RKO (cell line): ENCODE results near the gene CCDC3.

Experiments
- DNase-seq: peaks from one replicate; pipeline ENCODE4 v3.0.0-alpha.2; 2016; ENCODE audit warnings: low spot score

The CCDC3 gene

DNA sequence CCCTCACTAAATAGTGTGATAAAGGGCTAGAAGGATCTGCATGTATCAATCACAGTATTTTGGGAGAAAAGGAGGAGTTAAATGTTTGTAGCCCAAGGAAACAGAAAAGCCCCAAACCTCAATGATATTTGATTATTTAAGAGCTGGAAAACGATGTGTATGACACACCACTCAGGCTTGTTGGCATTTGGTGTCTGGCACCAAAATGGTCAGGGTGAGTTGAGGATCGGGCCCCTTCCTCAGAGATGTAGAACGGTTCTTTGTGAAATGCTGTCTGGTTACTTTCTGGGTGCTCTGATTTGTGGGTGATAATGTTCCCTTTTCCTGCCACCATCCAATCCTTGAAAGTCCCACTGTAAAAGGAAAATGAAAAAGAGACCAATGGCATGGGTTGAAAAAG is 113.7 kb downstream of the CCDC3 start:
- no peak for DNase-seq

DNA sequence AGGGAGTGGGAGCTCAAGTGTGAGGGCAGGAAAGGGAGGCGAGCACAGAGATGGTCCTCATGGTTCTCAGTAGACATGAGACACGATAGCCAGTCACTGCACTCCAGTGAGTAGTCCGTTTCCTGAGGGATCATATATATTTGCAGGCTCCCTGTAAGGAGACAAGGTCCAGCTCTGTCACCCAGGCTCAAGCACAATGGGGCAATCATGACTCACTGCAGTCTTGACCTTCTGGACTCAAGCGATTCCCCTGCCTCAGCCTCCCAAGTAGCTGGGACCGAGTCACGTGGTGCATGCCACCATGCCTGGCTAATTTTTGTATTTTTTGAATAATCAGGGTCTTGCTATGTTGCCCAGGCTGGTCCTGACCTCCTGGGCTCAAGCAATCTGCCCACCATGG is 116.7 kb downstream of the CCDC3 start:
- DNase-seq: no peak

DNA sequence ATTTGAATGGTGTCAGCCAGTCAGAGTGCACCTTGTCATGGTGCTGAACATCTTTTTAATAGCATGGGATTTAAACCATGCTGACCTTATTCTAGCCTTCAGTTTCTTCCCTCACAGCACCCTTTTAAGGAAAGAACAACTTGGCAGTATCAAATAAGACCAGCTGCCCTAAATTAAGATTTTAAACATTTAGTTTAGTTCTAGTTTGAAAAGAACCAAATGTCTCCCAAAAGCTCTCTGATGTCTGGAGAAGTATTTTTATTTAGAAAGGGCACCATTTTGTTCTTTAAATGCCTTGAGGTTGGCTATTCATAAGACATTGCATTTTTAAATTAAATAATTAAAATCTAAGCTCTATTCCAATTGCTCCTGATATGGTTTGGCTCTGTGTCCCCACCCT is 121.1 kb downstream of the CCDC3 start:
- no peak for DNase-seq

DNA sequence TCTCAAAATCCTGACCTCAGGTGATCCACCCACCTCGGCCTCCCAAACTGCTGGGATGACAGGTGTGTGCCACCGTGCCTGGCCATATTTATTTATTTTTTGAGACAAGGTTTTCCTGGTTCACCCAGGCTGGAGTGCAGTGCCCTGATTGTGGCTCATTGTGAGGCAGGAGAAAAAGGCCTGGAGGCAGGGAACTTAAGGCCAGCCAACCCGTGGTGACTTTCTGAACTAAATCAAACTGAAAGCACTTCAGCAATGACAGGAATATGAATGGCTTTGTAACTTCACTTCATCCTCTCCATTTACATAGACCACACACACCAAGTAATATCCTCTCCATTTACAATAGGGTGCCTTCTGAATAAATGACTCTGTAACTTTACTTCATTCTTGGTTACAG is 124.4 kb downstream of the CCDC3 start:
- DNase-seq: no peak

DNA sequence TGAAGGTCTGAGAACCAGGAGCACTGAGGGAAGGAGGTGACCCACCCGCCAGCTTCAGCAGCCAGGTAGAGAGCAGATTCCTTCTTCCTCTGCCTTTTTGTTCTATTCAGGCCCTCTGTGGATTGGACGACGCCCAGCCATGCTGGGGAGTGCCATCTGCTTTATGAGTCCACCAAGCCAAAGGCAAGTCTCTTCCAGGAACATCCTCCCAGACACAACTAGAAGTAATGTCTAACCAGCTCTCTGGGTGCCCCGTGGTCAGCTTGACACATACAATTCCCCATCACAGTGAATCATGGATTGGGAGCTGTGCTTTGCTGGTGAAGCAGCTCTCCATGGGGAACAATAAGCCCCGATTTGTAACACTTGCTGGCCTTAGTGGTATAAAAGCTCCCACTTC is 125.2 kb downstream of the CCDC3 start:
- no peak for DNase-seq

DNA sequence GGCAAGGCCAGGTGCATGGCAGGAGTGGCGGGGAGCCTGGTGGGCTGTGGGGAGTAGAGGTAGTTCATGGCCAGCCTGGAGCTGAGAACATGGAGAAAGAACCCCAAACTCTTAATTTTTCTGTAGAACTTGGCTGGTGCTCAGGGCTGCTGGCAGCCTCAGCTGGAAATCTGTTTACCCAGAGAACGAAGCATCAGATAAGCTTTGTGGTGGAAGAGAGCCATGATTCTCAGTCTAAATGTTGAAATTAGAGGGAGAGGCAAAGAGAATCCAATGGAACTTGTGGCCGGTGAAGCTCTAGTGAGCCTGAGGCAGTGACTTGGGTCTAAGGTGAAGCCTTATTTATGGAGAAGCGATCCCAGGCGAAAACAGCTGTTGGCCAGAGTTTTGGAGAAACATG is 126.4 kb downstream of the CCDC3 start:
- no peak for DNase-seq

DNA sequence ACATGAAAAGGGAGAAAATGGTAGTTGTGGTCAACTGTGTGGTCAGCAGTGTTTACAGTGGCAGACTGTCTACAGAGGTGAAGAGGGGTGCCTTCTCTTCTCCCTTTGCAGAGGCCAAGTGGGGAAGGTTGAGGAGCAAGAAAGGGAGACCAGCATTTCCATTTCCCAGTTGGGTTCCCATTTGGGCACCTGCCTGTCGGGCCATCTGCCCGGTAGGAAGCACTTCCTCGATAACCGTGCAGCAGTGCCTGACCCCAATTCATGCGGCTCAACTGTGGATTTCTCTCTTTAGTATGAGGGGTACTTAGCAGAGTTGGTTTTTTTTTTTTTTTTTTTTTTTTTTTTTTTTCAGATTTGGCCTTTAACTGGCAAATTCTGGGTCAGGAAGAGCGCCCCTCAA is 127.0 kb downstream of the CCDC3 start:
- no peak for DNase-seq

DNA sequence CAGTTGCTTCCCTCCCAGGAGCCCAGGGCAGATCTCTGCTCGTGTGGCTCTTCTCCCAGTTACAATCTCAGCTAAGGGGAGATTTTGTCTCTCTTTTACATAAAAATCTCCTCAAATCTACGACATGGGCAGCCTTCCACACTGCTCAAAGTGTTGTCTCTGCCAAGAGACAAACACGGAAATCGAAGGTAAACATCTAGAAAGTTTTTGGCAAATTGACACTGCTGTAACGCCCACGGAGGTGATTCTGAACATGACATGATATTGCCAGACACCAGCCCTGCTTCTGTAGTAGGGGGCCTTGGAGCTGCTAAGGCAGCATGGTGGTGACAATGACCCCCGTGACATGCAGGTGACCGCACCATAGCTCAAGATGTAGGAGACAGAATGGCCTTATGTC is 128.3 kb downstream of the CCDC3 start:
- DNase-seq: no peak

DNA sequence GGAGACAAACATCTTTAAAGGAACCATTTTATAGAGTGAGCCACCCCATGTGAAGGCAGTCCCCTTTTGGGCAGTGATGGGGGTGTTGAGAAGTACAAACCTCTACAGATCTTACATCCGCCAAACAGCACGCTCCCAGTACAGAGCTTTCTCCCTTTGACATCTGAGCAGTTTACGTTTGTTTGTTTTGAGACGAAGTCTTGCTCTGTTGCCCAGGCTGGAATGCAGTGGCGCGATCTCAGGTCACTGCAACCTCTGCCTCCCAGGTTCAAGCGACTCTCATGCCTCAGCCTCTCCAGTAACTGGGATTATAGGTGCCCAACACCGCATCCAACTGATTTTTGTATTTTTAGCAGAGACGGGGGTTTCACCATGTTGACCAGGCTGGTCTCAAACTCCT is 128.9 kb downstream of the CCDC3 start:
- no peak for DNase-seq

DNA sequence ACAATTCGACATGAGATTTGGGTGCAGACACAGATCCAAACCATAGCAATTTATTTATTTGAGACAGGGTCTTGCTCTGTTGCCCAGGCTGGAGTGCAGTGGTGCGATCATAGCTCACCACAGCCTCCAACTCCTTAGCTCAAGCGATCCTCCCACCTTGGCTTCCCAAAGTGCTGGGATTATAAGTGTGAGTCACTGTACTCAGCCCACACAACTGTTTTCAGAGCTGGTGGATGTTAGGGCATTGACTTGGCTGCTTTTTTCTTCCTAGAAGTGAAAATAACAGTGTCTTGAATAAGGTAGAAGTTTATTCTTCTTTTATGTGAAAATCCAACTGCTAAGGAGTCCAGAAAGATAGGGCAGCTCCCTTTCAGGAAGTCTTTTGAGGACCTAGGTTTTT is 132.1 kb downstream of the CCDC3 start:
- DNase-seq: no peak

DNA sequence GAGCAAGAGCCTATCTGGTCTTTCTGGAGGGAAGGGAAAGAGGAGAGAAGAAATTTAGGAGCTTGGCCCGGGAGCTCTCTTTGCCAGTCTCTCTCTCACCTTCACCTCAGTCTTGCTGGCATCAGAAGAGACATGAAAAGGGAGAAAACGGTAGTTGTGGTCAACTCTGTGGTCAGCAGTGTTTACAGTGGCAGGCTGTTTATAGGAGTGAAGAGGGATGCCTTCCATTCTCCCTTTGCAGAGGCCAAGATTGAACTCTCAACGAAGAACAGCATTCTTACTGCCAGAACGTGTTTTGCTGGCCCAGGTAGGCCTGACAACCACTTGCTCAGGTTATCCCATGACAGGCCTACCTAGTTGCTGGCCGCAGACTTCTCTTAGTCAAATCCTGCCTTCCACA is 133.3 kb downstream of the CCDC3 start:
- no peak for DNase-seq

DNA sequence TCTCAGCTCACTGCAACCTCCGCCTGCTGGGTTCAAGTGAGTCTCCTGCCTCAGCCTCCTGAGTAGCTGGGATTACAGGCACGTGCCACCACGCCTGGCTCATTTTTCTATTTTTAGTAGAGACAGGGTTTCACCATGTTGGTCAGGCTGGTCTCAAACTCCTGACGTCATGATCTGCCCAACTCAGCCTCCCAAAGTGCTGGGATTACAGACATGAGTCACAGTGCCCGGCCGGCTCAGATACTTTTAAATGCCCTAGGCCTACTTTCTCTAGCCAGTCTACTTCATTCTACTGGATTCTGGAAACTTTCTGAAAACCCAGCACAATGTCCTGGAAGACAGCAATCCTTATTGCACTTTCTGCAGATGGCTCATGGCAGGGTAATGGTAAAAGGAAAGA is 136.0 kb downstream of the CCDC3 start:
- peak; percentile 52 for DNase-seq

DNA sequence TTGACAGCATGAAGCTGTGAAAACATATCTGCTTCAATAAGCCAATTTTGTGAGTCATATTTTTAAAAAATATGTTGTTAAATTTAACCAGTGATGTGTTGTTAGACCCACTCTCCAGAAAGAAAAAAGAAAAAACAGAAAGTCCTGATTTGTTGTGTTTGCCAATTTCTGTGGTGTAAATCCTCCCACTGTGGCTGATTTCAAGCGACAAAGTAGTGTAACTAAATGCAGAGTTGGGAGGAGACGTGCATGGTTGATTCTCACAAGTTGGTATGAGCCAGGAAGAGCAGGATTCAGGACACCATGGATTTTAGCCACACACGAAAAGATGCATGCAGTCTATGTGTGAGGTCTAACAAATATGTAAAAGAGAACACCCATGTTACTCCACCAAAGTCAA is 139.1 kb downstream of the CCDC3 start:
- DNase-seq: no peak

DNA sequence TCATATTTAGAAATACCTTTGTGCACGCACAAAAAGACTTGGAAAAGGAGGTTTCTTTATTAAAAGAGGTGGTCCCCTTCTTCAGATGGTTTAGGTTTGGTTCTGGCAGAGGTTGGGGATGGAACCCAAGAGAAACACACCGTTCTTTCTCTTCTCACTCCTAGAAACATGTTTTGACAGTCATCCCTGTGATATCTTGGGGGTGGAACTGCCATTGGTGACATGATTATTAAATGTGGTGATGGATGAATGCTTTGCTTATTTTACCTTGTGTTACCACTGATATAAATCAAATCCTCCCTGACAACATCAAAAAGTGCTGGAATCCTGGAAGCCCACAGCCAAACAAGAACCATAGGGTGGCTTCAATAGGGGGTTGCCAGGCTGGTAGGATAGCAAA is 146.5 kb downstream of the CCDC3 start:
- DNase-seq: no peak

DNA sequence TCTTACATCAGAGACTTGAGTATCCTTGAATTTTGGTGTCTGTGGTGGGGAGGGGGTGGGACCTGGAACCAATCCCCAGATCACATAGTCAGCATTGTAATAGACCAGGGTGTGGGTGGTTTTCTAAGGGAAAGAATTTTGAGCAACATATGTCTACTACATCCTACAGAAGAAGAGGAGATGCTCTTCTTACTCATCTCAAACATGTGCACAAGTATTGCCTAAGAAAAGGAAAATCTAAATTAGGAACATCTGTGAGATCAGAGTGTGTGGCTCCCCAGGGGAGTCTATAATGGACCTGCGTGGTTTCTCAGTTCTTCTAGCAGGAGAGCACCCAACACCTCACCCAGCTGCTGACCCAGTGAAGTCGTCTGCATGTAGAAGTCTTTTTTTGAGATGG is 148.8 kb downstream of the CCDC3 start:
- no peak for DNase-seq

DNA sequence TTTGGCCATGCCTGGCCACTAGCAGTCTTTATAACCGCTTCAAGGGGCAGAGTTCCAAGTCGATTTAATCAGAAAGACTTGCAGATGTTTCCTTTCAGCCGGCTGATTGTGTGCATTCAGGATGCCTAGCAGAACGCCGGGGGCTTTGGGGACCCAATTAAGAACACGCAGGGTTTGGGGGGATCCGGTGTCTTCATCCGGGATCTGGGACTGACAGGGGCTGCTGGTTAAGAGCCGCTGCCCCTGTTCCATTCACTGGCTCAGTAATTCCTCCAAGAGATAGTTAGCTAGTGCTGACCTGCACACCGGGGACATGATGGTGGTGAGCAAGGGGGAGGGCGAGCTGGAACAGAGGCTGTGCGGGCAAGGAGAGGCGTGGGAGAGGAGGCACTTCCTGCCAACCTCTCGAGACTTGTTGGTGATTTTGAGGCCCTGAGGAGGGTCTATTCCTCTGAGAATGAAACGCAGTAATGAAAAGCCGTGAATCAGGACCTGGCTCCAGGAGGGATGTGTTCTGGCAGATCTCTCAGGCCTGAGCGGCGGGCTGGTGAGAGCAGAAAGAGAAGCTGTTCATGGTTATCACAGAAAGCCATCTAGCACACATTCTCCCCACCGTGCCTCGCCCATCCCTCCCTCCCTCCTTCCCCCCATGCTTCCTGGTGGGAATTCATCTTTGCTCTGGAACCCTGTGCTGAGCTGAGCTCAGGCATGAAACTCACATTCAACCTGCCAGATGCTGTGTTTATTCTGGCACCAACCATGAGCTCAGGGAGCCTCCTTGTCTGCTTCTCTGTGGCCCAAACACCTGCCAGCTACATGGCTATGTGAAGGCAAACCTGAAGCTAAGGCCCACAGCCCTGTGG is 152.0 kb downstream of the CCDC3 start:
- no peak for DNase-seq

DNA sequence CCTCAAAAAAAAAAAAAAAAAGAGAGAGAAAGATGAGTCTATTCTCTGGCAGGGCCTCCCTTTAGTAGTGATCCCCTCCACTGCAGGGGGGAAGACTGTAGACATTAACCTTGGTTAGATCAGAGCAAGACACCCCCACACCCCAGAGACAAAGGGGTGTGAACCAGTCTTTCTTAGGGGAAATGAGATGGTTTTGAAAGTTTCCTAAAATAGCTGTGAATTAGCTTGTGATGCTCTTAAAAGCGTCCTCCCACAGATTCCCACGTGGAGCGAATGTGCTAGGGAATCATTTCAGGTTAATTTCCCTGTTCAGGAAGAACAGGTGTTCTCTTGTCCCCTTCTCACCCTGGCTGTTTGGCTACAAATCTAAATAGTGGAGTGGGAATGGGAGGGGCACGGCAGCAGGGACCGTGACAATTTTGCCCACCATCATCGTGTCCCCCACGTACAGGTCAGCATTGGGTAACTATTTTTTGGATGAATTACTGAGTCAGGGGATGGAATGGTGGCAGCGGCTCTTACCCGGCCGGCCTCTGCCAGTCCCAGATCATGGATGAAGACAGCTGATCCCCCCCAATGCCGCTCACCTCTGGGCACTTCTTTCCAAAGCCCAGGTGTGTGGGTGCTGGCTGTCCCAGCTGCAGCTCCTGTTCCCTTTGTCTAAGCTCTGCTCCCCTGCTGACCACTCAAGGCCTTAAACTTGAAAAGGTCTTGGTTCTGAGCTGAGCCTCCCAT is 152.9 kb downstream of the CCDC3 start:
- DNase-seq: no peak

DNA sequence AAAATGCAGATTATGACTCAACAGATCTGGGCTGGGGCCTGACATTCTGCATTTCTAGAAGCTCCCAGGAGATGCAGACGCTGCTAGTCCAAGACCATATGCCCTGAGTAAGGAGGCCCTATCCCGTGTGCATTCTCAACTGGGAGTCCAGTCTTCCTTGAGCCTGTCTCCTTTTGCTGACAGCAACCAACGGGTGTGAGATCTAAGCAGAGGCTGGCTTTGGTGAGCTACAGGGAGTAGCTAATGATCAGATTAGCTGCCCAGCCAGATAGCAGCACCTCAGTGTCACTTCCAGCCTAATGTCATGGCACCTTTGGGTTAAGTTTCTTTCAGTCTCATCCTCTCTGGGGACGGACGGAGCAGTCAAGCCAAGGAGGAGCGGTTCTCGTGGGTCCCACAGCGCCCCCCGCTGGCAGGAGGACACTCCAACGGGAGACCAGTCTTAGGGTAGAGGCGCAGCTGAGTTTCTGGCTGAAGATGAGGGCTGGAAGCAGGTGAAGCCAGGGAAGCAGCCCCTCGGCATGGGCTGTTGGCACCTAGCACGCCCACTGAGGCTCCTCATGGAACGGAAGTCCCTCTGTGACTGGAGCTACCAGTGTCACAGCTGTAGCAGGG is 154.0 kb downstream of the CCDC3 start:
- DNase-seq: no peak

DNA sequence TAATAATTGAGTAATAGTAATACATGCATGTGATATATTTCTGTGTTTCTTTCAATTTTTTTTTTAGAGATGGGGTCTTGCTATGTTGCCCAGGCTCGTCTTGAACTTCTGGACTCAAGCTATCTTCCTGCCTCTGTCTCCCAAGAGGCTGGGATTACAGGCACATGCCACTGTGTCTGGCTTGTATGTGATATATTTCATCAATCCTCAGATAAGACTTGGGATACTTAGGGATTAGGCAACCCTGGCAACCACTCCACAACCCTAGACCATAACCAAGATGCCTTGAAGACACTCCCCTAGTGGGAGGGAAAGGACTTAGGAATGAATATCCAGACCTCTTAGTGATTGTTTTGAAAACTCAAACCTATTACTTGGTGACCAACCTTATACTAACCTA is 154.8 kb downstream of the CCDC3 start:
- DNase-seq: no peak
